CD4-positive, alpha-beta T cell treated with Interferon alpha-2 for 1 hour (primary cell): Measurements from ENCODE around the gene LSM12.
"Not testable (repeated sequence)": the region's sequence is repeated elsewhere in the genome, so short reads cannot be mapped to it uniquely, and the experiment has no call there.

ENCODE experiments used
- DNase-seq, 2 donors: peaks; one replicate each; pipeline ENCODE4 v3.0.0-alpha.2; 2020 to 2022

Gene LSM12

GRCh38 chr17:44066204-44066930 is at the start of gene LSM12:
Gene LSM12, minus strand, starts transcription at chr17:44066671. Its CDS starts 84 bp downstream, at chr17:44066587.
- peak; percentile 85 to 91 for DNase-seq

GRCh38 chr17:44115585-44116415 is 49.3 kb upstream of the LSM12 start:
- DNase-seq, result no peak

- no peak for DNase-seq
These were observed 47.7 kb upstream of the LSM12 start for GRCh38 chr17:44113868-44114840.

- no peak for DNase-seq
These were observed 46.9 kb upstream of the LSM12 start for GRCh38 chr17:44113382-44113781.

- DNase-seq, result no peak
These were observed 46.1 kb upstream of the LSM12 start for GRCh38 chr17:44112284-44113280.

- no peak for DNase-seq
These were observed 45.3 kb upstream of the LSM12 start for GRCh38 chr17:44111777-44112176.

GRCh38 chr17:44110823-44111633 is 44.6 kb upstream of the LSM12 start:
- DNase-seq, result peak; percentile 56 to 76

- DNase-seq, result no peak
These were observed 43.7 kb upstream of the LSM12 start for GRCh38 chr17:44110011-44110686.

GRCh38 chr17:44109312-44109630 is 42.8 kb upstream of the LSM12 start:
- no peak for DNase-seq

GRCh38 chr17:44108440-44109311 is 42.2 kb upstream of the LSM12 start:
- DNase-seq, result no peak

- no peak for DNase-seq
These were observed 40.3 kb upstream of the LSM12 start for GRCh38 chr17:44106801-44107200.

GRCh38 chr17:44105941-44106340 is 39.5 kb upstream of the LSM12 start:
- no peak for DNase-seq

- DNase-seq, result no peak
These were observed 39.0 kb upstream of the LSM12 start for GRCh38 chr17:44105483-44105882.

GRCh38 chr17:44102849-44103622 is 36.6 kb upstream of the LSM12 start:
- DNase-seq, result no peak

GRCh38 chr17:44101858-44102257 is 35.4 kb upstream of the LSM12 start:
- DNase-seq, result not testable (repeated sequence)

GRCh38 chr17:44097110-44097958 is 30.9 kb upstream of the LSM12 start:
- DNase-seq, result no peak
